OCI-LY7 (cell line): ENCODE results near the gene DENND4B. TPM values are rescaled to one million over a fixed set of nuclear protein-coding genes. Genes with fewer than 3 reads are reported as not detected.

Source experiments
- BruUV-seq: library from RNA; stranded (reverse); fragments of 400-500 nt; replicated peaks from 2 replicates; lab custom pipeline; 2021; lab: Mats Ljungman, UMichigan
- CTCF ChIA-PET: fragments of 300-600 bp; sonication (Branson Sonifier 250); formaldehyde crosslinking; loops from one replicate; lab custom pipeline; 2022; ENCODE audit warnings: antibody characterized with exemption; ENCODE audit not compliant: unreplicated experiment; lab: Charles Lee
- POLR2A ChIA-PET: fragments of 300-600 bp; sonication (Branson Sonifier 250); formaldehyde crosslinking; loops from one replicate; lab custom pipeline; 2022; ENCODE audit warnings: antibody characterized with exemption; lab: Charles Lee
- DNase-seq: peaks from one replicate; pipeline ENCODE4 v3.0.0-alpha.2; 2015; ENCODE audit warnings: low spot score
- H2AFZ ChIP-seq: fragments of 200-600 bp; sonication (generic), shearing (Covaris generic); 2 replicates; pipeline ENCODE4 v1.6.1; 2014; ENCODE audit warnings: mild to moderate bottlenecking, antibody characterized with exemption, low read length, moderate library complexity
- H3K27ac ChIP-seq: fragments of 200-600 bp; sonication (generic); 2 replicates; pipeline ENCODE4 v1.5.1; 2014; ENCODE audit warnings: mixed run types, low read depth, mild to moderate bottlenecking, moderate library complexity, low read length, inconsistent platforms; ENCODE audit not compliant: poor library complexity, severe bottlenecking
- H3K36me3 ChIP-seq: fragments of 200-600 bp; sonication (generic); 2 replicates; pipeline ENCODE4 v1.6.1; 2014; ENCODE audit warnings: mild to moderate bottlenecking, antibody characterized with exemption, low read length, moderate library complexity, mixed read lengths; ENCODE audit not compliant: insufficient read depth
- H3K4me1 ChIP-seq: fragments of 200-600 bp; sonication (generic); 2 replicates; pipeline ENCODE4 v1.5.1; 2014; ENCODE audit warnings: mild to moderate bottlenecking, low read length; ENCODE audit not compliant: insufficient read depth, poor library complexity, severe bottlenecking
- H3K4me2 ChIP-seq: fragments of 200-600 bp; sonication (generic); 2 replicates; pipeline ENCODE4 v1.6.1; 2014; ENCODE audit warnings: mild to moderate bottlenecking, low read length
- H3K4me3 ChIP-seq: fragments of 200-600 bp; sonication (generic); 2 replicates; pipeline ENCODE4 v1.5.1; 2014; ENCODE audit warnings: mild to moderate bottlenecking, low read depth, low read length; ENCODE audit not compliant: poor library complexity, severe bottlenecking
- H3K79me2 ChIP-seq: fragments of 200-600 bp; sonication (generic); 2 replicates; pipeline ENCODE4 v1.6.1; 2016; ENCODE audit warnings: low read depth, mild to moderate bottlenecking, low read length, moderate library complexity, mixed read lengths; ENCODE audit not compliant: insufficient read depth
- H3K9me2 ChIP-seq: fragments of 200-600 bp; sonication (generic); 2 replicates; pipeline ENCODE4 v1.6.1; 2016; ENCODE audit warnings: mild to moderate bottlenecking, low read length, mixed read lengths; ENCODE audit not compliant: insufficient read depth
- H3K9me3 ChIP-seq: fragments of 200-600 bp; sonication (generic); 2 replicates; pipeline ENCODE4 v1.6.1; 2014; ENCODE audit warnings: mild to moderate bottlenecking, mixed run types, low read length, mixed read lengths
- H4K20me1 ChIP-seq: fragments of 200-600 bp; sonication (generic); 2 replicates; pipeline ENCODE4 v1.6.1; 2014; ENCODE audit warnings: mild to moderate bottlenecking, antibody characterized with exemption, low read length, moderate library complexity, mixed read lengths; ENCODE audit not compliant: insufficient read depth
- CTCF ChIP-seq: fragments of 200-600 bp; sonication (generic); conservative IDR thresholded peaks from 2 replicates; pipeline ENCODE4 v1.5.1; 2014; ENCODE audit warnings: mild to moderate bottlenecking, antibody characterized with exemption, low read length, moderate library complexity, mixed read lengths
- EZH2phosphoT487 ChIP-seq: fragments of 200-600 bp; sonication (generic); IDR thresholded peaks from 2 replicates; pipeline ENCODE4 v1.6.1; 2018; ENCODE audit warnings: low read depth, borderline replicate concordance, mild to moderate bottlenecking, mixed run types, antibody characterized with exemption, low read length, moderate library complexity, mixed read lengths
- intact Hi-C: fragments of 100-400 bp; cut with micrococcal nuclease; formaldehyde crosslinking; loops from one replicate; pipeline ENCODE4 v1.10.0; 2022; ENCODE audit not compliant: unreplicated experiment
- total RNA-seq, 2 experiments: library from RNA; depleted of rRNA in 1 of 2; stranded (reverse); fragments of >200 nt in 1 of 2; shearing (Covaris generic) in 1 of 2; gene quantifications; 2 replicates each; pipeline ENCODE4 v1.2.3, GENCODE V29; 2014 to 2022

The DENND4B gene
- total RNA-seq, 2 experiments from 2014 or later, result 50.5 to 164 TPM

- Histone ChIP-seq H3K4me1 (peaks cover 35% of the 10 kb centered on the region), H2AFZ (no peak overlapping the region; the same call in 1 of the 2 replicates), H3K79me2 (peaks cover 20% of the 10 kb centered on the region), H4K20me1 (no peaks in the 10 kb centered on the region), H3K4me3 (peak overlapping the region; percentile 86), H3K9me3 (no peaks in the 10 kb centered on the region), H3K4me2 (peak overlapping the region; percentile 96), H3K27ac (peak overlapping the region; percentile 92), H3K36me3 (peaks cover 75% of the 10 kb centered on the region), H3K9me2 (no peaks in the 10 kb centered on the region)
- no TSS peak for BruUV-seq
- no peak for TF ChIP-seq EZH2phosphoT487
- no peak for TF ChIP-seq CTCF
- ChIA-PET POLR2A (interaction anchor here (0.5 to 4.2 kb wide), 11 partner anchors 9 to 224 kb away, joined by 3 to 32 read pairs (median 3); partner anchors contain the start of genes CREB3L4, GATAD2B and SLC39A1), CTCF (interaction anchor here (0.5 to 1.3 kb wide), 3 partner anchors 19 to 134 kb away, joined by 3 to 4 read pairs (median 4); partner anchors contain the start of genes GATAD2B and SLC39A1)
- no peak for DNase-seq
- intact Hi-C loops, result no loop called here
Measured at GRCh38 chr1:153944005-153944826, 2.3 kb downstream of the DENND4B start.

GRCh38 chr1:153942766-153943549, 3.6 kb downstream of the DENND4B start:
- no peak overlapping the region for H2AFZ ChIP-seq
- TF ChIP-seq EZH2phosphoT487 (no peak), CTCF (no peak)
- no peaks in the 10 kb centered on the region for H4K20me1 ChIP-seq
- POLR2A ChIA-PET, result interaction anchor here (3.4 to 4.2 kb wide), 2 partner anchors 14 to 20 kb away, joined by 12 to 32 read pairs; partner anchors contain the start of gene GATAD2B
- H3K27ac ChIP-seq, result no peak overlapping the region
- H3K4me2 ChIP-seq, result no peak overlapping the region
- H3K79me2 ChIP-seq, result peaks cover 20% of the 10 kb centered on the region
- H3K9me3 ChIP-seq, result no peaks in the 10 kb centered on the region
- peaks cover 68% of the 10 kb centered on the region for H3K36me3 ChIP-seq
- CTCF ChIA-PET, result no interaction called here
- no peak overlapping the region for H3K4me3 ChIP-seq
- no peak for DNase-seq
- no peaks in the 10 kb centered on the region for H3K9me2 ChIP-seq
- no TSS peak for BruUV-seq
- intact Hi-C loops, result no loop called here
- peaks cover 29% of the 10 kb centered on the region for H3K4me1 ChIP-seq
